ENCODE measurements around the gene COMP.
"Not testable (repeated sequence)": the region's sequence is repeated elsewhere in the genome, so short reads cannot be mapped to it uniquely, and the experiment has no call there.

Gene COMP

GRCh38 chr19:18790566-18791314 is at the start of gene COMP:
Gene COMP, minus strand, starts transcription at chr19:18791305. Its CDS starts 36 bp downstream, at chr19:18791269.
- no peak for DNase-seq

DNA sequence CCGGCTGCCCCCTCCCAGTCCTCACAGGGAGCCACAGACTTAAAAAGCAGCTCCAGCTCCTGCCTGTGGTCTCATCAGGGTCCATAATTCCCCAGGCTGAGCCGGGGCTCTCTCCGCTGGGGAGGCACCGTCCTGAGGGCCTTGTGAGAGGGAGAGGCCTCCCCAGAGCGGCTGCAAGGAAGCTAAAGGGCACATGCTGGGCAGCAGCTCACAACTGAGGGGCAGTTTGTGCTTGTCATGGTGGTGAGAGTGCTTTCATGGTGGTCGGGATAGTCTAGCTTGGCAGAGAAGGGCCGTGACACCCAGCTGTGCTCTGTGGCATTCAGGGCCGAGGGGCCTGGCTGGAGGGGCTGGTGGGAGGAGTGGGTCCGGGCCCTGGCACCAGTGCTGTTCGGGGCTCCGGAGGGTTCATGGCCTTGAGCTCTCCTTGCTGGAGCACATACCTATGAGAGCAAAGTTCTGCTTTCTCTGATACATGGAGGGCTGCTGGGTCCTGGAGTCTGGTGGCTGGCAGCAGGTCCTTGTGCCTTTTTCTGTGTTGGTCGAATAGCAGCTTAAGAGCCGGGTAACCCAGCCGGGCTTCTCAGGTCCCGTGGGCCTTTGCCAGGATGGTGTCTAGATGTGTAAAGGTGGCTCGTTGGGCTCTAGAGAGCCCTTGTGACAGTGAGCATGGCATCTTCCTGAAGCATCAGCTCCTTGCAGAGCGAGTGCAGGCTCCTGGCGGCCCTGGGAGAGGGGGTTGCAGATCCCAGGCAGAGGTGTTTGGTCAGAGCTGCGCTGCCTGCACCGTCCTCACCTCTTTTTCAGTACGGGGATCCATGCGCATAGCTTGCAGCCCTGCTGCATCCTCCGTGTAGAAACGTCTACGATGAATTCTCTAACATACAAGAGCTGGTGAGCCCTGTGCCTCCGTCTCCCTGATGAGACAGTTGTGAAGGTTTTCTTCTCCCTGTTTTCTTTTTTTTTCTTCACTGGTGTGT is 49.5 kb upstream of the COMP start:
- no peak for DNase-seq

GRCh38 chr19:18839465-18840287 is 48.6 kb upstream of the COMP start:
- DNase-seq = no peak

GRCh38 chr19:18834644-18834984 is 43.5 kb upstream of the COMP start:
- no peak for DNase-seq

GRCh38 chr19:18833849-18834643 is 42.9 kb upstream of the COMP start:
- DNase-seq = no peak

DNA sequence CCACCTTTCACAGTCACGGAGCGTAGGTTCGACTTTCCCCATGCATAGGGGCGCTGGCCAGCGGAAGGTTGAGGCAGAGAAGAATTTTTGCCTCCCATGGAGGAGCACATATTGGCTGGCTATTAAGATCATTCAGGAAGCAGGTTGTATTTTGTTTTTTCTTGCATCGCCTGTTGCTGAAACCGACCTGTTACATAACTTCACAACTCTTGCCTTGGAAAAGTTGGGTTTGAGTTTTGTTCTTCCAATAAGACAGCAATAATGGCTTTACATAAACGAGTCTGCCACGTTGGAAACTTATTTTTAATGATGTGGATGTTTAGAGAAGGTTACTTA is 42.0 kb upstream of the COMP start:
- no peak for DNase-seq

GRCh38 chr19:18832306-18833140 is 41.4 kb upstream of the COMP start:
- DNase-seq = no peak

- peak; percentile 96 for DNase-seq
Measured at GRCh38 chr19:18831524-18832305, 40.6 kb upstream of the COMP start, which contains the start of gene UPF1. Gene UPF1, plus strand, starts transcription at chr19:18831959. Its CDS starts 251 bp downstream, at chr19:18832210.

- DNase-seq = no peak
Measured at GRCh38 chr19:18830488-18830887, 39.4 kb upstream of the COMP start.

GRCh38 chr19:18828786-18829185 is 37.7 kb upstream of the COMP start:
- no peak for DNase-seq

GRCh38 chr19:18817574-18817973 is 26.5 kb upstream of the COMP start:
- DNase-seq = no peak

- not testable (repeated sequence) for DNase-seq
Measured at GRCh38 chr19:18816645-18817044, 25.5 kb upstream of the COMP start.

GRCh38 chr19:18815673-18816072 is 24.6 kb upstream of the COMP start:
- no peak for DNase-seq

DNA sequence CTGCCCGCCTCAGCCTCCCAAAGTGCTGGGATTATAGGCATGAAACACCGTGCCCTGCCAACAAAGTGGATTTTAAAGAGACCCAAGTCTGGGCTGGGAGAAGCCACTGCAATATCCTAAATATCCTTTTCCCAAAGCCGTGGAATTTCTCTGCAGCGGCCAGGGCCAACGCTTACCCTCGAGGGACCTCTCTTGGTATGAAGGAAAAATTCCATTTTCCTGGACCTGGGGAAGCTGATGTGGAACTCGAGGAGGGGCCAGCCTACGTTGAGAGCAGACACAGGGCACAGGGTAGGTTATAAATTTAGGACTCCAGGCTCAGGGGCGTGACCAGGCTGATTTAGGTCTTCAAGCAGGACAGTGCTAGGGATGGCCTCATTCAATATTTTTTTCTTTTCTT is 23.0 kb upstream of the COMP start:
- peak; percentile 75 for DNase-seq

DNA sequence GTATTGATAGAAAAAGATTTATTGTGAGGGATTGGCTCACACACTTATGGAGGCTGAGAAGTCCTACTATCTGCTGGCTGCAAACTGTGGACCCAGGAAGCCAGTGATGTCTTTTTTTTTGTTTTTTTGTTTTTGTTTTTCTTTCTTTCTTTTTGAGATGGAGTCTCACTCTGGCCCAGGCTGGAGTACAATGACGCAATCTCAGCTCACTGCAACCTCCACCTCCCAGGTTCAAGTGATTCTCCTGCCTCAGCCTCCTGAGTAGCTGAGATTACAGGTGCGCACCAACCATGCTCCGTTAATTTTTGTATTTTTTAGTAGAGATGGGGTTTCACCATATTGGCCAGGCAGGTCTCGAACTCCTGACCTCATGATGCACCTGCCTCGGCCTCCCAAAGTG is 20.5 kb upstream of the COMP start:
- not testable (repeated sequence) for DNase-seq

DNA sequence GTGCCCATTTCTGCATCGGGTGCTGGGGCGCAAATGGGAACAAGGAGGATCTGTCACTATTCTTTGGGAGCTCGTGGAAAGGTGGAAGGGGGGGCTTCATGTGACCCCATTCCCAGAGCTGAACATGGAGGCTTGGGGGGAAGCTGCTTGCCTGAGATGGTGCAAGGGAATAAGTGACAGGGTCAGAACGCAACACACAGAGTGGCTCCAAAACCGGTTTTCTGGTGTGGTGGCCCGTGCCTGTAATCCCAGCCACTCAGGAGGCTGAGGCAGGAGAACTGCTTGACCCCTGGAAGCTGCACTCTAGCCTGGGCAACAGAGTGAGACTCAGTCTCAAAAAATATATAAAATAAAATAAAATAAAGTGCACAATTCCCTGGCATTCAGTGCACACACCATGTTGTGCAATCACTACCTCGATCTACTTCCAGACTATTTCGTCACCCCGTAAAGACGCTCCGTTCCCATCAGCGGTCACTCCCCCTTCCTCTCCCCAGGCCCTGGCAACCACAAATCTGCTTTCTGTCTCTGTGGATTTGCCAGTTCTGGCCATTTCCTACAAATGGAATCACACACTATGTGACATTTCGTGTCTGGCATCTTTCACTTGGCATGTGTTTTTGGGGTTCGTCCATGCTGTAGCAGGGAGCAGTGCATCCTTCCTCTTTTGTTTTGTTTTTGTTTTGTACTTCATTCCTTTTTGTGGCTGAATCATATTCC is 18.2 kb upstream of the COMP start:
- no peak for DNase-seq

DNA sequence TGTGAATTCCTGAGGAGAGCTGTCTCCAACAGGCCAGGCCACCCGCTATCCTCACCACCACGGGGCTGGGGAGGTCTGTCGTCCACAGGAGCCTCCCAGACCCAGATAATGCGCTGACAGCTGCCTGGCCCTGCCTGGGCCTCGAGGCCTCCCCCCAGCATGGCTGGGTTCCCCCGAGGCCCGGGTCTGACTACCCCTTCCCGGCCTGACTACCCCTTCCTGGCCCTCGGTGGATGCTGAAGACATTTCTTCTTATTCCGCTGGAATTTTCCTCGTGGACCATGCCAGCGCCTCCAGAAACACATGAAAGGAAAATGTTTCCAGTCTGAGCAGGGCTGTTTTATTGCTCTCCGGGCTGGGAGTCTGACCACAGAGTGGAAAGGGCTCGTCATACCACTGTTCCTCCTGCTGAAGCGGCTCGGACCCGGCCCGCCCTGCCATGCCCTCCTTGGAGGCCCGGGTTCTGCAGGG is 16.8 kb upstream of the COMP start:
- peak; percentile 84 for DNase-seq

DNA sequence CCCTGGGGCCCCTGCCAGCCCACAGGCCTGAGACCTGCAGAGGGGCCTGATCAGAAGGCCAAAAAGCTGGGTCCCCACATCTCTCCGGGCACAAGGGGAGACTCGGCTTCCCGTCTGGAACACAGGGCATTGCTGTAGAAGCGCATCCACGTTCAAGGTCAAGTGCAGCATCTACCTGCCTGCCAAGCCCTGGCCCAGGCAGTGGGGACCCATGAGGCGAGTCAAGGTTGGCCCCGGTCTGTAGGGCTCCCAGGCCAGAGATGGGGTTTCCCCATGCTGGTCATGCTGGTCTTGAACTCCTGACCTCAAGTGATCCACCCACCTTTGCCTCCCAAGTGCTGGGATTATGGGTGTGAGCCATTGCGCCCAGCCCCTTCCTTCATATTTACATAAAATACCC is 13.5 kb upstream of the COMP start:
- DNase-seq = no peak

GRCh38 chr19:18804139-18804601 is 13.1 kb upstream of the COMP start:
- no peak for DNase-seq
